ENCODE data around the gene SART3.

- TF ChIP-seq MAFK (IDR thresholded peaks at IDR 0.05; ENCODE audit: low read depth, low read length) (no peak), CTCF (conservative IDR thresholded peaks at IDR 0.05; ENCODE audit: low read depth, low read length) (no peak), POLR2A (IDR thresholded peaks at IDR 0.05; ENCODE audit: low read depth, low read length) (no peak), RFX5 (IDR thresholded peaks at IDR 0.05; ENCODE audit: low read depth, low read length) (no peak), SMC3 (IDR thresholded peaks at IDR 0.05; ENCODE audit: low read depth, low read length) (no peak), ELK1 (IDR thresholded peaks at IDR 0.05; ENCODE audit: borderline replicate concordance, low read depth, low read length) (no peak), CHD1 (IDR thresholded peaks at IDR 0.05; ENCODE audit: low read depth, low read length) (no peak), RAD21 (IDR thresholded peaks at IDR 0.05; ENCODE audit: low read length) (no peak), BHLHE40 (IDR thresholded peaks at IDR 0.05; ENCODE audit: low read depth, low read length) (no peak), USF2 (IDR thresholded peaks at IDR 0.05; ENCODE audit: low read depth, low read length) (no peak), MXI1 (IDR thresholded peaks at IDR 0.05; ENCODE audit: borderline replicate concordance, low read depth, low read length) (no peak)
Measured at GRCh38 chr12:108543652-108544051, 17.3 kb downstream of the SART3 start.

Measured in IMR-90 (cell line).